Thymus (tissue), 11 donors: Measurements from ENCODE around the gene NXNL2. TPM values are rescaled to one million over a fixed set of nuclear protein-coding genes. Genes with fewer than 3 reads are reported as not detected.
A peak's percentile ranks its signal among the peaks of the same experiment; 100 is the strongest.

Experiments
- DNase-seq, 9 donors: peaks; one replicate each; pipeline ENCODE4 v3.0.0-alpha.2; 2013; ENCODE audit warnings: low spot score in 9 of 9, low read depth in 6 of 9, missing footprints in 1 of 9
- H3K27ac ChIP-seq, 2 donors: one replicate each; pipeline ENCODE4 v1.5.1; 2013; ENCODE audit warnings: control low read depth in 1 of 2, low read depth in 1 of 2, low read length in 1 of 2, mild to moderate bottlenecking in 1 of 2, moderate library complexity in 1 of 2
- H3K27me3 ChIP-seq, 2 donors: one replicate each; pipeline ENCODE4 v1.5.1; 2013; ENCODE audit warnings: low read length in 1 of 2; ENCODE audit not compliant: control insufficient read depth in 2 of 2, insufficient read depth in 1 of 2
- H3K36me3 ChIP-seq, 2 donors: one replicate each; pipeline ENCODE4 v1.5.1; 2013; ENCODE audit warnings: low read length in 1 of 2, mild to moderate bottlenecking in 1 of 2, moderate library complexity in 1 of 2; ENCODE audit not compliant: control insufficient read depth in 2 of 2, insufficient read depth in 2 of 2
- H3K4me1 ChIP-seq, 2 donors: one replicate each; pipeline ENCODE4 v1.5.1; 2013; ENCODE audit warnings: low read length in 2 of 2; ENCODE audit not compliant: control insufficient read depth in 2 of 2, insufficient read depth in 2 of 2
- H3K4me3 ChIP-seq, 2 donors: one replicate each; pipeline ENCODE4 v1.5.1; 2013; ENCODE audit warnings: low read length in 2 of 2, control low read depth in 1 of 2, mild to moderate bottlenecking in 1 of 2
- H3K9me3 ChIP-seq, 2 donors: one replicate each; pipeline ENCODE4 v1.5.1; 2013; ENCODE audit warnings: low read length in 1 of 2, mild to moderate bottlenecking in 1 of 2; ENCODE audit not compliant: control insufficient read depth in 2 of 2, insufficient read depth in 1 of 2
- WGBS: extraction: QIAGEN DNeasy Blood & Tissue Kit; methylation state at CpG from one replicate; pipeline ENCODE4 v1.1.7; 2013; 5-methylcytosine and 5-hydroxymethylcytosine counted together
- polyA plus RNA-seq: library from polyadenylated mRNA; stranded (reverse); fragments of 200-250 nt; gene quantifications from one replicate; pipeline ENCODE4 v1.2.3, GENCODE V29; 2013
- total RNA-seq: library from RNA; stranded (reverse); fragments of 120-200 nt; gene quantifications from one replicate; pipeline ENCODE4 v1.2.4, GENCODE V29; 2013
- donor health status: healthy.

The NXNL2 gene
- total and polyA plus RNA-seq, 2 donors = 0.05 to 0.34 TPM

- Histone ChIP-seq H3K27me3 (no peaks in the 10 kb centered on the region), H3K9me3 (no peaks in the 10 kb centered on the region), H3K4me3 (no peak overlapping the region), H3K4me1 (no peaks in the 10 kb centered on the region), H3K27ac (no peak overlapping the region), H3K36me3 (no peaks in the 10 kb centered on the region)
- DNase-seq = no peak
- whole genome bisulfite sequencing = 57% methylated on average over 8 of the region's 8 CpGs
These were observed 49.1 kb downstream of the NXNL2 start for GRCh38 chr9:88583901-88584596.

GRCh38 chr9:88585426-88585825, 50.4 kb downstream of the NXNL2 start:
- H3K4me3 ChIP-seq = no peak overlapping the region
- no peak overlapping the region for H3K27ac ChIP-seq
- no peaks in the 10 kb centered on the region for H3K27me3 ChIP-seq
- 95% methylated on average over 1 of the region's 1 CpG for WGBS
- DNase-seq = no peak
- H3K4me1 ChIP-seq = no peaks in the 10 kb centered on the region
- no peaks in the 10 kb centered on the region for H3K9me3 ChIP-seq
- H3K36me3 ChIP-seq = no peaks in the 10 kb centered on the region

DNA sequence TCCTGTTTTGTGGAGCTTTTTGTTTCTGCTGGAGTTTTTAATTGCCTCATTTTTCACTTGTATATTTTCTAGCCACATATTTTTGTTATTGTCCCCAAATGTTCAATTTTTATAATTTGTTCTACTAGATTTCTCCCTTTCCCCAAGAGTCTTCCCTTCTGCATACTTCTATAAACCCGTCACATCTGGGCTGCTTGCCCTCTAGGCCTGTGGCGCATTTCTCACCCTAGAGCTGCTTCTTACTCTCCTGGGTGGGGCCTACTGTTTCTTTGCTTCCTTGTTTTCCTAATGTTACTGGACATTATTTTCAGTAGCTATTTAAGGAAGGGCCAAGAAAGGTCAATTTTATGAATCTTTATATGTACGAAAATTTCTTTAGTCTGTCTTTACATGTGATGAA, 51.5 kb downstream of the NXNL2 start:
- no peaks in the 10 kb centered on the region for H3K27me3 ChIP-seq
- H3K9me3 ChIP-seq = no peaks in the 10 kb centered on the region
- WGBS = 98% methylated on average over 3 of the region's 3 CpGs
- no peaks in the 10 kb centered on the region for H3K36me3 ChIP-seq
- no peaks in the 10 kb centered on the region for H3K4me1 ChIP-seq
- no peak for DNase-seq
- H3K4me3 ChIP-seq = no peak overlapping the region
- no peak overlapping the region for H3K27ac ChIP-seq

DNA sequence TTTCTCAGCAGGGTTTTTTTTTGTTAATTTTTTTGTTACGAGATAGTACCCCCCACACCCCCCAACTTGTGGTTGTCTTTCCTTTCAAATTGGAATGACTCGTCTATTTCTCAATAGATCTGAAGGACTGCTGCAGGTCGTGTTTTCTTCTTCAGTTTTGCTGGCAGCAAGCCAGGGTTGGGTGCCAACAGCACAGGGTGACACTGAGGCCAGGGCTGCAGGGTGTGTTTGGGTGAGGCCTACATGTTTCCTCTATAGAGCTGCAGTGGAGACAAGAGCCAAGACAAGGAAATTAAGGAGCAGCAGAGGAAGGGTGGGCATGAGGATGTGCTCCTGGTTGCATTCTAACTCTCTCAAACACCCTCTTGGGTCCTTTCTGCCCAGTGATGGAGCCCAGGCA, 52.2 kb downstream of the NXNL2 start:
- H3K27me3 ChIP-seq = no peaks in the 10 kb centered on the region
- H3K36me3 ChIP-seq = no peaks in the 10 kb centered on the region
- no peaks in the 10 kb centered on the region for H3K4me1 ChIP-seq
- no peak overlapping the region for H3K4me3 ChIP-seq
- 20% methylated on average over 3 of the region's 3 CpGs for WGBS
- no peak for DNase-seq
- H3K27ac ChIP-seq = no peak overlapping the region
- H3K9me3 ChIP-seq = no peaks in the 10 kb centered on the region

DNA sequence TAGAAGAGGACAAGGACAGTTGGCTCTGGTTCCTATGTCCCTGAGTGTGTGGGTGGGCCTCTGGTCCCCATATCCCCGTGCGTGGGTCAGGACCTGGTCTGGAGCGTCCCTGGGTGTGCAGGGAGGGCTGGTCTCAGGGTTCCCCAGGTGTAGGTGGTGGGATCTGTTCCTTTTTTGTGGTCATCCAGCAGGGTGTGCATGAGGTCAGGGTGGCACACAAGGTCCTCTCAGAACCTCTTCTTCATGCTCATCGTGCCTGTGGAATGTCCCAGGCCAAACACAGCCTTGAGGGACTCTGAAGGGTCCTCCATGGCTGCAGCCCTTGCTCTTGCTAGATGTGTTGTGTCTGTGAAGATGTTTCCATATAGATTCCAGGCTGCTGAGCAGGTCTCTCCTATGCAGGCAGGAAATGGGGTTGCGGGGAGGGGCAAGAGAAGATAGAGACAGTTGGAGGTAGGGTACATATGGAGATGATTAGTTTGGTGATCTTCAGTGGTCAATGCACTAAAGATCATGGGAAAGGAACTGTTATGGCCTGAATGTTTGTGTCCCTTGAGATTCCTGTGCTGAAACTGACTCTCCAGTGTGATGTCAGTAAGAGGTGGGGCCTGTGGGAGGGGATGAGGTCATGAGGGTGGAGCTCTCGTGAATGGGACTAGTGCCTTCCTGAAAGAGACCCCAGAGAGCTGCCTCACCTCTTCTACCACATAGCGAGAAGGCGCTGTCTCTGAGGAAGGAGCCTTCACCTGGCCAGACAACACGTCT, 53.1 kb downstream of the NXNL2 start:
- 93% methylated on average over 9 of the region's 9 CpGs for WGBS
- no peaks in the 10 kb centered on the region for H3K36me3 ChIP-seq
- H3K9me3 ChIP-seq = no peaks in the 10 kb centered on the region
- no peaks in the 10 kb centered on the region for H3K27me3 ChIP-seq
- no peak overlapping the region for H3K27ac ChIP-seq
- DNase-seq = no peak
- no peaks in the 10 kb centered on the region for H3K4me1 ChIP-seq
- no peak overlapping the region for H3K4me3 ChIP-seq

GRCh38 chr9:88589656-88590055, 54.7 kb downstream of the NXNL2 start:
- H3K36me3 ChIP-seq = no peaks in the 10 kb centered on the region
- H3K27me3 ChIP-seq = no peaks in the 10 kb centered on the region
- no peak overlapping the region for H3K4me3 ChIP-seq
- 98% methylated on average over 3 of the region's 3 CpGs for WGBS
- no peak for DNase-seq
- H3K4me1 ChIP-seq = no peaks in the 10 kb centered on the region
- no peaks in the 10 kb centered on the region for H3K9me3 ChIP-seq
- no peak overlapping the region for H3K27ac ChIP-seq

DNA sequence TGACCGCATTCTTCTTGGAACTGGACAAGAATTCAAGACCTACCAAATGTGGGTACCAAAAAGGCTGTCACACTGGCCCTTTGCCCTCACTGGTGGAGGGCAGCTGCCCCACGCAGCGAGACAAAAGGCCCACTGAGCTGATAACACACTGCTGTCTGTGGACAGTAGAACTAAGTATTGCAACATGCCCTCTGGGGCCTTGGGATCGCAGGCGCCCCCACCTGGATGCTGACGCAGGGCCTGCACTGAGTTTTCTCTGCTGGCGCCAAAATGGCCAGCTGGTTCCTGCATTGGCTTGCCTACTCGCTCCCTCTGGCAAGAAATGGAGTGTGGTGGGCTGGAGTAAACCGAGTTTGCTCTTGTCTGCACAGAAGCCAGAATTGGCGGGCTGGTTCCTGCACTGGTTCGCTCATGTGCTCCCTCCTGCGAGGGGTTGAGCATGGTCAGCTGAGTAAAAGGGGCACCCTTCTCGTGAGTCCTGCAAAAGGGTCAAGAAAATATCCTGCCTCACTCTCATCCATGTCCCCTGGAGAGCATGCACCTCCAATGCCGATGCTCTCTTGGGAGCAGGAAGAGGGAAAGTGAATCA, 55.7 kb downstream of the NXNL2 start:
- WGBS = 96% methylated on average over 14 of the region's 14 CpGs
- H3K9me3 ChIP-seq = no peaks in the 10 kb centered on the region
- DNase-seq = no peak

GRCh38 chr9:88593537-88594185, 58.7 kb downstream of the NXNL2 start:
- Histone ChIP-seq H3K27me3 (no peaks in the 10 kb centered on the region), H3K9me3 (no peaks in the 10 kb centered on the region), H3K36me3 (no peaks in the 10 kb centered on the region), H3K4me1 (no peaks in the 10 kb centered on the region), H3K4me3 (no peak overlapping the region), H3K27ac (no peak overlapping the region)
- 9% methylated on average over 4 of the region's 4 CpGs for WGBS
- DNase-seq = peak; percentile 32 to 86 (median 62)

More for the DNA sequence above, 55.7 kb downstream of the NXNL2 start:
- Histone ChIP-seq H3K36me3 (no peaks in the 10 kb centered on the region), H3K4me3 (no peak overlapping the region), H3K27ac (no peak overlapping the region), H3K27me3 (no peaks in the 10 kb centered on the region), H3K4me1 (no peaks in the 10 kb centered on the region)
